K562 (cell line): ENCODE results near the gene ANXA7. TPM values are rescaled to one million over a fixed set of nuclear protein-coding genes. Genes with fewer than 3 reads are reported as not detected.

Experiments used
- CBFA2T3 ChIP-seq: fragments of 450-650 bp; IDR thresholded peaks from 2 replicates; pipeline ENCODE4 v1.6.1; 2017
- E2F3 ChIP-seq: fragments of 250-450 bp; sonication (Bioruptor Pico); IDR thresholded peaks from 2 replicates; pipeline ENCODE4 v1.4.0; 2020; ENCODE audit warnings: mild to moderate bottlenecking
- ERF ChIP-seq: fragments of 450-650 bp; formaldehyde crosslinking; IDR thresholded peaks from 2 replicates; pipeline ENCODE4 v1.4.0; 2020; ENCODE audit warnings: mild to moderate bottlenecking, mixed read lengths
- EWSR1 ChIP-seq: fragments of 450-650 bp; IDR thresholded peaks from 2 replicates; pipeline ENCODE4 v1.6.1; 2018; ENCODE audit warnings: borderline replicate concordance, mild to moderate bottlenecking, low read depth, moderate library complexity; ENCODE audit not compliant: partially characterized antibody
- HDAC2 ChIP-seq: fragments of 450-650 bp; IDR thresholded peaks from 2 replicates; pipeline ENCODE4 v1.6.1; 2016; ENCODE audit warnings: mild to moderate bottlenecking
- NFXL1 ChIP-seq: fragments of 450-650 bp; formaldehyde crosslinking; IDR thresholded peaks from 2 replicates; pipeline ENCODE4 v1.4.0; 2021; ENCODE audit warnings: mild to moderate bottlenecking
- PCBP1 ChIP-seq: fragments of 200-400 bp; formaldehyde crosslinking; IDR thresholded peaks from 2 replicates; pipeline ENCODE4 v1.6.1; 2018; ENCODE audit warnings: mild to moderate bottlenecking, low read depth, low read length; ENCODE audit not compliant: poor library complexity, severe bottlenecking
- PHTF2 ChIP-seq: fragments of 250-450 bp; sonication (Bioruptor Pico); IDR thresholded peaks from 2 replicates; pipeline ENCODE4 v1.5.0; 2021; ENCODE audit warnings: mild to moderate bottlenecking
- RBBP5 ChIP-seq: fragments of 200-600 bp; sonication (generic); IDR thresholded peaks from 2 replicates; pipeline ENCODE4 v1.6.1; 2012; ENCODE audit warnings: borderline replicate concordance, mild to moderate bottlenecking, low read length, control low read depth, inconsistent platforms; ENCODE audit not compliant: insufficient read depth, poor library complexity, severe bottlenecking
- RFX5 ChIP-seq: IDR thresholded peaks from 2 replicates; pipeline ENCODE4 v1.6.1; 2011; ENCODE audit warnings: low read depth, mild to moderate bottlenecking, improper control_type of control experiment, low read length
- ZNF274 ChIP-seq: IDR thresholded peaks from 2 replicates; pipeline ENCODE4 v1.6.1; 2011; ENCODE audit warnings: low read depth, mild to moderate bottlenecking, low read length, moderate library complexity, borderline replicate concordance
- polyA plus RNA-seq, 8 experiments: library from polyadenylated mRNA; depleted of rRNA in 4 of 8; stranded (reverse) in 5 of 8; unstranded in 3 of 8; fragments of >200 nt; fragmentation: Nextera tagmentation in 2 of 8; fragmentation: Illumina TruSeq in 1 of 8; extraction: Ambion mirVana in 2 of 8; extraction: Trizol in 1 of 8; gene quantifications; 2 replicates each; pipeline versions ENCODE4 v1.2.1 to v1.2.3, GENCODE V29; 2011 to 2014; ENCODE audit warnings: inconsistent platforms in 1 of 8, missing spikeins in 1 of 8
- total RNA-seq, 7 experiments: library from RNA; depleted of rRNA in 6 of 7; stranded (reverse); fragments of >200 nt in 6 of 7; fragmentation: Illumina TruSeq in 2 of 7; extraction: Trizol in 2 of 7; gene quantifications; 2 replicates each; pipeline versions ENCODE4 v1.2.1 to v1.2.3, GENCODE V29; 2011 to 2021; ENCODE audit warnings: low replicate concordance in 1 of 7
- TF ChIP-seq, protein P1 (sequence below): sonication (generic); formaldehyde crosslinking; IDR thresholded peaks from 2 replicates; pipeline ENCODE4 v1.8.1; 2023; ENCODE audit warnings: missing genetic modification reagents, mild to moderate bottlenecking, borderline replicate concordance
- TF ChIP-seq, protein P2 (sequence below): fragments of 250-450 bp; sonication (Bioruptor Pico); IDR thresholded peaks from 2 replicates; pipeline ENCODE4 v1.6.1; 2021; ENCODE audit warnings: mild to moderate bottlenecking
- TF ChIP-seq, protein P3 (sequence below): sonication (generic); IDR thresholded peaks from 2 replicates; pipeline ENCODE4 v1.6.1; 2016
- TF ChIP-seq, protein P4 (sequence below), 2 experiments: IDR thresholded peaks; 2 replicates each; pipeline ENCODE4 v1.6.1; 2012; ENCODE audit warnings: improper control_type of control experiment in 2 of 2, low read depth in 2 of 2, low read length in 2 of 2, borderline replicate concordance in 1 of 2
- TF ChIP-seq, protein P5 (sequence below): fragments of 450-650 bp; IDR thresholded peaks from 2 replicates; pipeline ENCODE4 v1.6.1; 2016; ENCODE audit warnings: missing biosample characterization, missing genetic modification characterization

The ANXA7 gene
- total and polyA plus RNA-seq, 9 of the 15 experiments (the other 6 are each of a cell fraction or from before 2014, with no cell fraction given): 81.6 to 157 (median 122) TPM

DNA sequence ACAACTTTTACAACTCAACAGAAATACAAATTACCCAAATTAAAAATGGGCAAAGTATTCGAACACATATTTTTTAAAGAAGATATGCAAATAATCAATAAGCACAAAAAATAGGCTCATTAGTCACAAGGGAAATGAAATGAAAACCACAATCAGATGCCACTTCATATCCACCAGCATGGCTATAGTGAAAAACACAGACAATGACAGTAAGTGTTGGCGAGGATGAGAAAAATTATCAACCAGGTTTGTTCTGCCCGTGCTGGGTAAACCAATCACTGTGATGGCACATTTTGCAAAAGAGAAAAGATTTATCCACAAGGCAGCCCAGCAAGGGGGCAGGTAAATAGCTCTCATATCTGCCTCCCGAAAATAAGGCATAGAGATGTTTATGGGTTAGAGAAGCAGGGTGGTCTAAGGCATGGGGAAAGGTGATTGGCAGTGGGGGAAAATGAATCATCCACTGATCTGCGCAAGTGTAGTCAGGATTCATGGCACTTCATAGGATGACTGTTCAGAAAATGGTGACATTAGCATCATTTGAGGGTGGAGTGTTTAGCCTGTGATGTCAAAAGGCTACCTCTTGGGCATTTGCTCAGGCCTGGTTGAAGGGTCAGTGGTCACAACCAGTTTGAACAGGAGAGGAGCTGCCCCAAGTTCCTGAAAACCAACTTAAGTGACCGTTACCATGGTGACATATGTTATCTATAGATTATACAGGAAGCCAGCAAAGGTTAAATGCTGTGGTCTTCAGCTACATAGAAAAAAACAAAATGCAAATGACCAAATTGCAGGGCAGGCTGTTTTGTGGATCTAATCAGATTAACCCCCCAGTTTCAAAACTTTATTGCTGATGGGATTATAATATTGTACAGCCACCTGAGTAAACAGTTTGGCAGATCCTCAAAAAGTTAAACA is 47.2 kb downstream of the ANXA7 start (continued):
- TF ChIP-seq, protein P1, sequence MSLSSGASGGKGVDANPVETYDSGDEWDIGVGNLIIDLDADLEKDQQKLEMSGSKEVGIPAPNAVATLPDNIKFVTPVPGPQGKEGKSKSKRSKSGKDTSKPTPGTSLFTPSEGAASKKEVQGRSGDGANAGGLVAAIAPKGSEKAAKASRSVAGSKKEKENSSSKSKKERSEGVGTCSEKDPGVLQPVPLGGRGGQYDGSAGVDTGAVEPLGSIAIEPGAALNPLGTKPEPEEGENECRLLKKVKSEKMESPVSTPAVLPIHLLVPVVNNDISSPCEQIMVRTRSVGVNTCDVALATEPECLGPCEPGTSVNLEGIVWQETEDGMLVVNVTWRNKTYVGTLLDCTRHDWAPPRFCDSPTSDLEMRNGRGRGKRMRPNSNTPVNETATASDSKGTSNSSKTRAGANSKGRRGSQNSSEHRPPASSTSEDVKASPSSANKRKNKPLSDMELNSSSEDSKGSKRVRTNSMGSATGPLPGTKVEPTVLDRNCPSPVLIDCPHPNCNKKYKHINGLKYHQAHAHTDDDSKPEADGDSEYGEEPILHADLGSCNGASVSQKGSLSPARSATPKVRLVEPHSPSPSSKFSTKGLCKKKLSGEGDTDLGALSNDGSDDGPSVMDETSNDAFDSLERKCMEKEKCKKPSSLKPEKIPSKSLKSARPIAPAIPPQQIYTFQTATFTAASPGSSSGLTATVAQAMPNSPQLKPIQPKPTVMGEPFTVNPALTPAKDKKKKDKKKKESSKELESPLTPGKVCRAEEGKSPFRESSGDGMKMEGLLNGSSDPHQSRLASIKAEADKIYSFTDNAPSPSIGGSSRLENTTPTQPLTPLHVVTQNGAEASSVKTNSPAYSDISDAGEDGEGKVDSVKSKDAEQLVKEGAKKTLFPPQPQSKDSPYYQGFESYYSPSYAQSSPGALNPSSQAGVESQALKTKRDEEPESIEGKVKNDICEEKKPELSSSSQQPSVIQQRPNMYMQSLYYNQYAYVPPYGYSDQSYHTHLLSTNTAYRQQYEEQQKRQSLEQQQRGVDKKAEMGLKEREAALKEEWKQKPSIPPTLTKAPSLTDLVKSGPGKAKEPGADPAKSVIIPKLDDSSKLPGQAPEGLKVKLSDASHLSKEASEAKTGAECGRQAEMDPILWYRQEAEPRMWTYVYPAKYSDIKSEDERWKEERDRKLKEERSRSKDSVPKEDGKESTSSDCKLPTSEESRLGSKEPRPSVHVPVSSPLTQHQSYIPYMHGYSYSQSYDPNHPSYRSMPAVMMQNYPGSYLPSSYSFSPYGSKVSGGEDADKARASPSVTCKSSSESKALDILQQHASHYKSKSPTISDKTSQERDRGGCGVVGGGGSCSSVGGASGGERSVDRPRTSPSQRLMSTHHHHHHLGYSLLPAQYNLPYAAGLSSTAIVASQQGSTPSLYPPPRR (CRISPR knock-in tag): no peak
- no peak for TF ChIP-seq ERF
- TF ChIP-seq, protein P2, sequence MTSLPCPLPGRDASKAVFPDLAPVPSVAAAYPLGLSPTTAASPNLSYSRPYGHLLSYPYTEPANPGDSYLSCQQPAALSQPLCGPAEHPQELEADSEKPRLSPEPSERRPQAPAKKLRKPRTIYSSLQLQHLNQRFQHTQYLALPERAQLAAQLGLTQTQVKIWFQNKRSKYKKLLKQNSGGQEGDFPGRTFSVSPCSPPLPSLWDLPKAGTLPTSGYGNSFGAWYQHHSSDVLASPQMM (CRISPR knock-in tag): no peak
- no peak for TF ChIP-seq E2F3 (CRISPR knock-in tag)
- TF ChIP-seq, protein P3, sequence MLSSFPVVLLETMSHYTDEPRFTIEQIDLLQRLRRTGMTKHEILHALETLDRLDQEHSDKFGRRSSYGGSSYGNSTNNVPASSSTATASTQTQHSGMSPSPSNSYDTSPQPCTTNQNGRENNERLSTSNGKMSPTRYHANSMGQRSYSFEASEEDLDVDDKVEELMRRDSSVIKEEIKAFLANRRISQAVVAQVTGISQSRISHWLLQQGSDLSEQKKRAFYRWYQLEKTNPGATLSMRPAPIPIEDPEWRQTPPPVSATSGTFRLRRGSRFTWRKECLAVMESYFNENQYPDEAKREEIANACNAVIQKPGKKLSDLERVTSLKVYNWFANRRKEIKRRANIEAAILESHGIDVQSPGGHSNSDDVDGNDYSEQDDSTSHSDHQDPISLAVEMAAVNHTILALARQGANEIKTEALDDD: peak; percentile 78
- TF ChIP-seq ZNF274: no peak
- TF ChIP-seq PHTF2: no peak
- TF ChIP-seq RBBP5: no peak
- no peak for TF ChIP-seq NFXL1 (CRISPR knock-in tag)
- TF ChIP-seq, protein P4, sequence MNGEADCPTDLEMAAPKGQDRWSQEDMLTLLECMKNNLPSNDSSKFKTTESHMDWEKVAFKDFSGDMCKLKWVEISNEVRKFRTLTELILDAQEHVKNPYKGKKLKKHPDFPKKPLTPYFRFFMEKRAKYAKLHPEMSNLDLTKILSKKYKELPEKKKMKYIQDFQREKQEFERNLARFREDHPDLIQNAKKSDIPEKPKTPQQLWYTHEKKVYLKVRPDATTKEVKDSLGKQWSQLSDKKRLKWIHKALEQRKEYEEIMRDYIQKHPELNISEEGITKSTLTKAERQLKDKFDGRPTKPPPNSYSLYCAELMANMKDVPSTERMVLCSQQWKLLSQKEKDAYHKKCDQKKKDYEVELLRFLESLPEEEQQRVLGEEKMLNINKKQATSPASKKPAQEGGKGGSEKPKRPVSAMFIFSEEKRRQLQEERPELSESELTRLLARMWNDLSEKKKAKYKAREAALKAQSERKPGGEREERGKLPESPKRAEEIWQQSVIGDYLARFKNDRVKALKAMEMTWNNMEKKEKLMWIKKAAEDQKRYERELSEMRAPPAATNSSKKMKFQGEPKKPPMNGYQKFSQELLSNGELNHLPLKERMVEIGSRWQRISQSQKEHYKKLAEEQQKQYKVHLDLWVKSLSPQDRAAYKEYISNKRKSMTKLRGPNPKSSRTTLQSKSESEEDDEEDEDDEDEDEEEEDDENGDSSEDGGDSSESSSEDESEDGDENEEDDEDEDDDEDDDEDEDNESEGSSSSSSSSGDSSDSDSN (IDR thresholded peaks at IDR 0.05; ENCODE audit: borderline replicate concordance in 1 of 2, low read depth in 2 of 2, low read length in 2 of 2): no peak
- TF ChIP-seq RFX5: no peak
- no peak for TF ChIP-seq PCBP1
- TF ChIP-seq CBFA2T3: peak; percentile 53
- no peak for TF ChIP-seq EWSR1
- TF ChIP-seq, protein P5, sequence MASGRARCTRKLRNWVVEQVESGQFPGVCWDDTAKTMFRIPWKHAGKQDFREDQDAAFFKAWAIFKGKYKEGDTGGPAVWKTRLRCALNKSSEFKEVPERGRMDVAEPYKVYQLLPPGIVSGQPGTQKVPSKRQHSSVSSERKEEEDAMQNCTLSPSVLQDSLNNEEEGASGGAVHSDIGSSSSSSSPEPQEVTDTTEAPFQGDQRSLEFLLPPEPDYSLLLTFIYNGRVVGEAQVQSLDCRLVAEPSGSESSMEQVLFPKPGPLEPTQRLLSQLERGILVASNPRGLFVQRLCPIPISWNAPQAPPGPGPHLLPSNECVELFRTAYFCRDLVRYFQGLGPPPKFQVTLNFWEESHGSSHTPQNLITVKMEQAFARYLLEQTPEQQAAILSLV (tag): no peak
- TF ChIP-seq HDAC2: 0 out of 2 replicates have a peak, but pooled peaks have one; percentile 25
